HG03135 (cell line): ENCODE results near the gene ASCL5.

Experiments used
- ATAC-seq: cut with Tn5 transposase; IDR thresholded peaks from one replicate; pipeline ENCODE4 v1.9.1; 2021; ENCODE audit warnings: mild to moderate bottlenecking, moderate library complexity; ENCODE audit not compliant: unreplicated experiment

Gene ASCL5

GRCh38 chr1:201088901-201089525 lies 38.0 kb downstream of the ASCL5 start:
- no peak for ATAC-seq

- ATAC-seq: no peak
Measured at GRCh38 chr1:201088395-201088794, 38.6 kb downstream of the ASCL5 start.

- ATAC-seq: no peak
Measured at GRCh38 chr1:201085902-201086735, 40.9 kb downstream of the ASCL5 start.

GRCh38 chr1:201084295-201084694 lies 42.7 kb downstream of the ASCL5 start:
- no peak for ATAC-seq

- no peak for ATAC-seq
Measured at GRCh38 chr1:201083741-201084140, 43.2 kb downstream of the ASCL5 start.

GRCh38 chr1:201080135-201080534 lies 46.8 kb downstream of the ASCL5 start:
- ATAC-seq: no peak

GRCh38 chr1:201077736-201078135 lies 49.2 kb downstream of the ASCL5 start:
- no peak for ATAC-seq

GRCh38 chr1:201077116-201077515 lies 49.9 kb downstream of the ASCL5 start:
- ATAC-seq: no peak

GRCh38 chr1:201076092-201076491 lies 50.9 kb downstream of the ASCL5 start:
- ATAC-seq: no peak

GRCh38 chr1:201074018-201074417 lies 53.0 kb downstream of the ASCL5 start:
- ATAC-seq: no peak

- no peak for ATAC-seq
Measured at GRCh38 chr1:201072922-201073321, 54.1 kb downstream of the ASCL5 start.

- ATAC-seq: no peak
Measured at GRCh38 chr1:201072149-201072548, 54.8 kb downstream of the ASCL5 start.

- no peak for ATAC-seq
Measured at GRCh38 chr1:201069636-201070035, 57.3 kb downstream of the ASCL5 start.

- no peak for ATAC-seq
Measured at GRCh38 chr1:201068976-201069375, 58.0 kb downstream of the ASCL5 start.

GRCh38 chr1:201066986-201067385 lies 60.0 kb downstream of the ASCL5 start:
- ATAC-seq: no peak

- no peak for ATAC-seq
Measured at GRCh38 chr1:201065686-201066085, 61.3 kb downstream of the ASCL5 start.

GRCh38 chr1:201064806-201065205 lies 62.2 kb downstream of the ASCL5 start:
- no peak for ATAC-seq
